HG03575 (cell line): ENCODE results near the gene TFF3.

Experiments used
- ATAC-seq: cut with Tn5 transposase; IDR thresholded peaks from one replicate; pipeline ENCODE4 v1.9.1; 2021; ENCODE audit not compliant: unreplicated experiment, insufficient number of reproducible peaks, low FRiP score; ENCODE audit errors: extremely low read depth

The TFF3 gene

GRCh38 chr21:42308914-42309752 lies 6.1 kb downstream of the TFF3 start:
- ATAC-seq, result no peak

GRCh38 chr21:42308161-42308913 lies 6.9 kb downstream of the TFF3 start:
- ATAC-seq, result no peak

- no peak for ATAC-seq
Measured at GRCh38 chr21:42307106-42307505, 8.1 kb downstream of the TFF3 start.

- no peak for ATAC-seq
Measured at GRCh38 chr21:42306366-42307035, 8.7 kb downstream of the TFF3 start.

- no peak for ATAC-seq
Measured at GRCh38 chr21:42305707-42306147, 9.5 kb downstream of the TFF3 start.

GRCh38 chr21:42304556-42305454 lies 10.4 kb downstream of the TFF3 start:
- ATAC-seq, result no peak

GRCh38 chr21:42303443-42303842 lies 11.8 kb downstream of the TFF3 start:
- ATAC-seq, result no peak

- no peak for ATAC-seq
Measured at GRCh38 chr21:42302794-42303193, 12.4 kb downstream of the TFF3 start.

GRCh38 chr21:42302076-42302650 lies 13.0 kb downstream of the TFF3 start:
- no peak for ATAC-seq

GRCh38 chr21:42301371-42302075 lies 13.7 kb downstream of the TFF3 start:
- ATAC-seq, result no peak

- no peak for ATAC-seq
Measured at GRCh38 chr21:42300956-42301355, 14.3 kb downstream of the TFF3 start.

GRCh38 chr21:42300045-42300583 lies 15.1 kb downstream of the TFF3 start:
- no peak for ATAC-seq

- no peak for ATAC-seq
Measured at GRCh38 chr21:42299324-42300044, 15.7 kb downstream of the TFF3 start.

- ATAC-seq, result no peak
Measured at GRCh38 chr21:42298657-42299056, 16.6 kb downstream of the TFF3 start.

GRCh38 chr21:42298237-42298636 lies 17.0 kb downstream of the TFF3 start:
- no peak for ATAC-seq

- ATAC-seq, result no peak
Measured at GRCh38 chr21:42297377-42297776, 17.8 kb downstream of the TFF3 start.

GRCh38 chr21:42296501-42296900 lies 18.7 kb downstream of the TFF3 start:
- no peak for ATAC-seq
